Activated CD4-positive, alpha-beta memory T cell treated with anti-CD3 and anti-CD28 coated beads for 36 hours (primary cell): Measurements from ENCODE around the gene ATP6V1B1. TPM values are rescaled to one million over a fixed set of nuclear protein-coding genes. Genes with fewer than 3 reads are reported as not detected.

Experiments
- CTCF ChIA-PET: fragments of 350-600 bp; sonication (Branson Sonifier 250); formaldehyde crosslinking; loops from one replicate; lab custom pipeline; 2021; ENCODE audit warnings: antibody characterized with exemption, inconsistent platforms; lab: Charles Lee
- POLR2A ChIA-PET: fragments of 350-600 bp; sonication (Branson Sonifier 250); formaldehyde crosslinking; loops from one replicate; lab custom pipeline; 2021; ENCODE audit warnings: antibody characterized with exemption; lab: Charles Lee
- DNase-seq: peaks from one replicate; pipeline ENCODE4 v3.0.0-alpha.2; 2020
- H3K27ac Mint-ChIP-seq: one replicate; pipeline ENCODE4 v1.8.0; 2021; ENCODE audit warnings: mixed read lengths
- H3K27me3 Mint-ChIP-seq: one replicate; pipeline ENCODE4 v1.8.0; 2021; ENCODE audit warnings: mixed read lengths
- H3K36me3 Mint-ChIP-seq: one replicate; pipeline ENCODE4 v1.8.0; 2021; ENCODE audit warnings: mixed read lengths
- H3K4me1 Mint-ChIP-seq: one replicate; pipeline ENCODE4 v1.8.0; 2021; ENCODE audit warnings: low read depth, mixed read lengths
- H3K4me3 Mint-ChIP-seq: one replicate; pipeline ENCODE4 v1.8.0; 2021; ENCODE audit warnings: mild to moderate bottlenecking, mixed read lengths
- H3K9me3 Mint-ChIP-seq: one replicate; pipeline ENCODE4 v1.8.0; 2021; ENCODE audit warnings: mixed read lengths
- intact Hi-C: fragments of 100-400 bp; cut with micrococcal nuclease; formaldehyde crosslinking; loops from one replicate; pipeline ENCODE4 v1.15.1; 2023
- total RNA-seq, 2 experiments: library from RNA; stranded (reverse); gene quantifications; one replicate each; pipeline ENCODE4 v1.2.3, GENCODE V29; 2021

The ATP6V1B1 gene
- total RNA-seq, 2 experiments from 2014 or later, result not detected

DNA sequence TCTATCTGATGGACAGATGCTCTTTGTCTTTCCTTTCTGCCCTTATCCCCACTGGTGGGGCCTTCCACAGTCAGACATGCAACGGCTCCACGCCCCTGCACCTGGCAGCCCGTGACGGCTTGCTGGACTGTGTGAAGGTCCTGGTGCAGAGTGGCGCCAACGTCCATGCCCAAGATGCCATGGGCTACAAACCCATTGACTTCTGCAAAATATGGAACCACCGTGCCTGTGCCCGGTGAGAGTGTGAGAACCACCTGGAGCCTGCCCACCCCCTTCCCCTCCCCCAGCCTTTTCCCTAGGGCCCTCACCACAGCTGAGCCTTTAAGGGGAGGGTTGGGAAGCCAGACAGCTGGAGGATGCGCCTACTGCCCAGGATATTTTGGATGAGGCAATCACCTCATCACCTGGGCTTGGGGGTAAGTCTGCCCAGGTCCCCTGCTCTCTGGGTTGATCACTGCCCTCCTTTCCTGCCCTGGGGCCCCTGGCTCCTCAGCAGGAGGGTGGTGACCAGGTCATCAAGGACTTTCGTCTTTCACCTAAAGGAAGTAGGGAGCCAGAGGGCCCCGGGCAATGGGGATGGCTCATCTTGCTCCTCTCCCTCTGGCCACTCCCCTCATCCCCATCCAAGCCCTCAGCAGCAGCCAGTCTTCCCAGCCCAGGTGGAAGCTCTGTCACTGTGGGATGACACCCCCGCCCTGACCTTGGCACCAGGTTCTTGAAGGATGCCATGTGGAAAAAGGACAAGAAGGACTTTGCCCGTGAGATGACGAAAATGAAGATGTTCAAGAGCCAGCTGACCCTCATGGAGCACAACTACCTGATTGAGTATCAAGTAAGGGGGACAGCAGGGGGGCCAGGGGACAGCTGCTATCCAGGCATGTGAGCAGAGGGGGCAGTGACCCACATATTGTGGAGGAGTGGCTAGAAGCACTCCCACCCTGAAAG is 46.4 kb downstream of the ATP6V1B1 start:
- POLR2A ChIA-PET, result interaction anchor here (1.7 kb wide), 1 partner anchor 8 kb away, joined by 4 read pairs; no protein-coding TSS in a partner anchor
- Mint-ChIP-seq H3K36me3 (peaks cover 8% of the 10 kb centered on the region), H3K9me3 (no peaks in the 10 kb centered on the region), H3K4me1 (peaks cover 21% of the 10 kb centered on the region), H3K27ac (no peak overlapping the region), H3K4me3 (no peak overlapping the region), H3K27me3 (no peaks in the 10 kb centered on the region)
- peak; percentile 5 for DNase-seq
- CTCF ChIA-PET, result interaction anchor here (1.4 to 5.0 kb wide), 4 partner anchors 12 to 119 kb away, joined by 3 to 54 read pairs (median 28); partner anchors contain the start of gene TEX261
- intact Hi-C loops, result loop anchor here (10.0 kb wide), 1 partner anchor 687 kb away; the partner anchor contains the start of gene SNRPG

DNA sequence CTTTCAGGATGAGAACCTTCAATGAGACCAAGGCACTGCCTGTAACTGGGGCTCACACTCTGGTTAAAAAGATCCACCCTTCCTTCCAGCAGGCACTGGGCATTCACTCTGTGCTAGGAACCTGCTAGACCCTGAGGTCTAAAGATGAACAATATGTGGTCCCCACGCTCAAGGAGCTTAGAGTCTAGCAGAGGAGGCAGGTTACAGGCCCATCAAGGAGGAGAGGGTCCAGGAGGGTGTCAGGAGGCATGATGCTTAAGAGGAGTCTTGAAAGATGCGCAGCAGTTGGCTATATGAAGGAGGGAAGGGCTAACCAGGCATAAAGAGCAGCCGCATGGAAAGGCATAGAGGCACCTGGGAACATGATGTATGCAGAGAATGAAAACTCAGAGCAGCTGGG is 47.3 kb downstream of the ATP6V1B1 start:
- Mint-ChIP-seq H3K9me3 (no peaks in the 10 kb centered on the region), H3K4me3 (no peak overlapping the region), H3K36me3 (peaks cover 8% of the 10 kb centered on the region), H3K27me3 (no peaks in the 10 kb centered on the region), H3K4me1 (peaks cover 15% of the 10 kb centered on the region), H3K27ac (no peak overlapping the region)
- intact Hi-C loops, result loop anchor here (10.0 kb wide), 1 partner anchor 688 kb away; the partner anchor contains the start of gene SNRPG
- no peak for DNase-seq
- CTCF ChIA-PET, result interaction anchor here (1.4 to 5.0 kb wide), 5 partner anchors 10 to 118 kb away, joined by 3 to 54 read pairs (median 20); partner anchors contain the start of gene TEX261
- POLR2A ChIA-PET, result interaction anchor here (1.7 kb wide), 1 partner anchor 9 kb away, joined by 4 read pairs; no protein-coding TSS in a partner anchor

DNA sequence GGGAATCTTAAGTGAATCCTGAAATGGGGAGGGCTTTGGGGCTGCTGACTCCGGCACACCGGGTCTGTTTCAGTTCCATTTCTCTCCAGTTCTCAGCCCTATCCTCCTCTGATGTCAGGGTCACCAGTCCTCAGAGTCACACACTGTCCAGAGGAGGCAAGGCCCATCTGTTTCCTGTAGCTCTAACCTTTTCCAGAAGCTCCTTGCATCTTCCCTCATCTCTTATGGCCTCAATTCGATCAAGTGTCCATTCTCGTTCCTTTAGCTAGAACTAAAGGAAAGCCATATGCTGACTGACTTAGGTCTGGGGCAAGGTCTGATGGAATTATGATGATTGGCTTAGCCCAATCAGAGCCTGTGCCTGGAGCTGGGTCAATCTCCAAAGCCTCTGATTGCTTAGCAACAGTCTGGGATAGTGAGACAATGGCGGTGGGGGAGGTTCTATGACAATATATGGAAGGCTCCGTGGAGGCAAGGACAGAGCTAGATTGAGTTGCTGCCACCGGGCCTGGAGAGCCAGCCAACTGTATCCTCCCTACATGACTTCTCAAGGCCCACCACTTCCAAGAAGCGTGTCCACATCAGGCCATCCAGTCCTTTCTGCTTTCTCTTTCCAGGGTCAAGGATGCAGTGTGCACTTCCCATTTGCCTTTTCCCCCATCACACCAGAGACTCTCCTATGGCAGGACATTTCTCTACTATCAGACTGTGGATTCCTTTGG is 48.0 kb downstream of the ATP6V1B1 start:
- DNase-seq, result peak; percentile 2
- no peak overlapping the region for H3K4me3 Mint-ChIP-seq

DNA sequence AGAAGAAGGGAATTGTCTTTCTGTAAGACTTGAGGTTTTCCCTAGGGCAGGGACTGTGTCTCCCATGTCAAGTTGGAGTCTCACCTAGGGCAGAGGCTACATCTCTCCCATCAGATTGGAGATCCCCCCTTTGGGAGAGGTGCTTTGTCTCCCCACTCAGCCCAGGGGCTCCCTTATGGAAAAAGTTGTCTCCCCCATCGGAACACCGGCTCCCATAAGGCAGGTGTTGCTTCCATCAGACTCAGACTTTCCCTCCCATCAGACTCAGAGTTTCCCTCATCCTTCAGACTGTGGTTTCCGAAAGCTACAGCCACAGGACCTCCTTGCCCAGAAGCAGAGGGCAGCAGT is 48.5 kb downstream of the ATP6V1B1 start:
- Mint-ChIP-seq H3K36me3 (peaks cover 15% of the 10 kb centered on the region), H3K4me1 (peaks cover 12% of the 10 kb centered on the region), H3K4me3 (no peak overlapping the region), H3K9me3 (no peaks in the 10 kb centered on the region), H3K27me3 (no peaks in the 10 kb centered on the region), H3K27ac (no peak overlapping the region)
- no peak for DNase-seq
- CTCF ChIA-PET, result interaction anchor here (0.9 to 5.0 kb wide), 19 partner anchors 9 to 297 kb away, joined by 3 to 54 read pairs (median 5); partner anchors contain the start of genes MPHOSPH10 and TEX261
- POLR2A ChIA-PET, result interaction anchor here (0.7 to 1.7 kb wide), 3 partner anchors 10 to 243 kb away, joined by 3 to 6 read pairs (median 4); partner anchors contain the start of genes NAGK and PAIP2B
- intact Hi-C loops, result loop anchor here (2.0 to 10.0 kb wide), 2 partner anchors 19 to 689 kb away; partner anchors contain the start of gene SNRPG

More for the DNA sequence above, 48.0 kb downstream of the ATP6V1B1 start:
- H3K36me3 Mint-ChIP-seq, result peaks cover 11% of the 10 kb centered on the region
- H3K4me1 Mint-ChIP-seq, result peaks cover 12% of the 10 kb centered on the region
- ChIA-PET POLR2A (interaction anchor here (1.6 to 1.7 kb wide), 2 partner anchors 9 to 85 kb away, joined by 4 to 6 read pairs; partner anchors contain the start of gene NAGK), CTCF (interaction anchor here (0.9 to 5.0 kb wide), 10 partner anchors 11 to 297 kb away, joined by 3 to 54 read pairs (median 4); partner anchors contain the start of gene TEX261)
- no peaks in the 10 kb centered on the region for H3K27me3 Mint-ChIP-seq
- H3K9me3 Mint-ChIP-seq, result no peaks in the 10 kb centered on the region
- intact Hi-C loops, result loop anchor here (2.0 to 10.0 kb wide), 2 partner anchors 19 to 689 kb away; partner anchors contain the start of gene SNRPG
- H3K27ac Mint-ChIP-seq, result no peak overlapping the region

DNA sequence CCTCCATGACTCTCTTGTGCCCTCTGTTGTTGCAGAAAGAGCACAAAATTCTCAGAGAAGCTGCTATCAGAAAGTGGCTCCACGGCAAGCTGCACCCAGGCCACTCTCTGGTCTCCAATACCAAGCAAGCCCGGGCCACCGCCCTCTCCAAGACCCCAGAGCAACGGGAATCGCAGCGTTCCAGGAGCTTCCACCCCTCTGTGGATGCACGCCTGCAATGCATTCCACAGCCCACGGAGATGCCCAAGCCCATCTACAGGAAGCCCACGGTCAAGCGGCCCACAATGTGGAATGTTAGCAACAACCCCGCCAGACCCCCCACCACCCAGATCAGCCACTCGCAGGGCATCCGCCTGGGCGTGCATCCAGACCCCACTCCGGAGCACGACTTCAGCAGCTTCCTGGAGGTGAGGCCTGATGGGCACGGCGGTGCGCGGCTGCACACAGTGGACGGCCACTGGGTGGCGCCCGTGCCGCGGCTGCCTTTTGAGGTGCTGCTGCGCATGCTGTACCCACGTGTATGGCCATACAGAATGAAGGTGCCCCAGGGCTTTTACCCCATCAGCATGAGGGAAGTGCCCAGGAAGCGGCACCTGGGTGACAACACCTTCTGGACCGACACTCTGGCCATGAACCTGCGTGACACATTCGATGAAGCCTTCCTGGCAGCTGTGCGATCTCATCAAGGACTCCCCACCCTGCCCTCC is 49.0 kb downstream of the ATP6V1B1 start:
- Mint-ChIP-seq H3K9me3 (no peaks in the 10 kb centered on the region), H3K27me3 (no peaks in the 10 kb centered on the region), H3K27ac (no peak overlapping the region), H3K4me1 (peaks cover 12% of the 10 kb centered on the region), H3K36me3 (peaks cover 15% of the 10 kb centered on the region), H3K4me3 (no peak overlapping the region)
- ChIA-PET CTCF (interaction anchor here (0.6 to 5.0 kb wide), 20 partner anchors 9 to 347 kb away, joined by 3 to 54 read pairs (median 5); partner anchors contain the start of genes MPHOSPH10, TEX261 and ZNF638), POLR2A (interaction anchor here (0.7 to 1.6 kb wide), 2 partner anchors 84 to 242 kb away, joined by 3 to 6 read pairs; partner anchors contain the start of genes NAGK and PAIP2B)
- peak; percentile 87 for DNase-seq
- intact Hi-C loops, result loop anchor here (1.0 to 10.0 kb wide), 4 partner anchors 11 to 690 kb away; partner anchors contain the start of gene SNRPG

DNA sequence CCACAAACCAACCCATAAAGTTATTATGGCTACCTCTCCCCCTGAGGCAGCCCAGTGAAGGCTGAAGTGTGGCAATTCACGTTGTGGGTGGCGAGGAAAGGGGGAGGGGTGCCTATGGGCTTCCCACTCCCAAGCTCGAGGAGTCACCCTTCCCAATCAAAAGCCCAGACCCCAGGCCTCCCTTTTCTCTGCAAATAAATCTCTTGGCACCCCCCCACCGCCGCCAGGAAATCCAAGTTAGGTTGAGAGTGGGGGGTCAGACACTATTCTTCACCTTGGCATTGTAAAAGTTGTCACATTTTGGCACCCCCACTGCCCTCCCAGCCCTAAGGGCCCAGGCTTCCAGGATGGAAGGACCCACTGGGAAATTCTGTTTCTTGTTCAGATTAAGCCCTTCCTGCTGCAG is 49.6 kb downstream of the ATP6V1B1 start:
- CTCF ChIA-PET, result interaction anchor here (0.6 to 5.0 kb wide), 16 partner anchors 9 to 346 kb away, joined by 3 to 54 read pairs (median 6); partner anchors contain the start of genes MPHOSPH10, TEX261 and ZNF638
- H3K27me3 Mint-ChIP-seq, result no peaks in the 10 kb centered on the region
- H3K4me3 Mint-ChIP-seq, result no peak overlapping the region
- H3K9me3 Mint-ChIP-seq, result no peaks in the 10 kb centered on the region
- intact Hi-C loops, result loop anchor here (1.0 to 10.0 kb wide), 4 partner anchors 10 to 690 kb away; partner anchors contain the start of gene SNRPG
- no peak overlapping the region for H3K27ac Mint-ChIP-seq
- peaks cover 12% of the 10 kb centered on the region for H3K4me1 Mint-ChIP-seq
- DNase-seq, result no peak
- POLR2A ChIA-PET, result interaction anchor here (1.6 to 1.7 kb wide), 2 partner anchors 75 to 83 kb away, joined by 3 to 6 read pairs; partner anchors contain the start of gene NAGK
- H3K36me3 Mint-ChIP-seq, result peaks cover 15% of the 10 kb centered on the region

DNA sequence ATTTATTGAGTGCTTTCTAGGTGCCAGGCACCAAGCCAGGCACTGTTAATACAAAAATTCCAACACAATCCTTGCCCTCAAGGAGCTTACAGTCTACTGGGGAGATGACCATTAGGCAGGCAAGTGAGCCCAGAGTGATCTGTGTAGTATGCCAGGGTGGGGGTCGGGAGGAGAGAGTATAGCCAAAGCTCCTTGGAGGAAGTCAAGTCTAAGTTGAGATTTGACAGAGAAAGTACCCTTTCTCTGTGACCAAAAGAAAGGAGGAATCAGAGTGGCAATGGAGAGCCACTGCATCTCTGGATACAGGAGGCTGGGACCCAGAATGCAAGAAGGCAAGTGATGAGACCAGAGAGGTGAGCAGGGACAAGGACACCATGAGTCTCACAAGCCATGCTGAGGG is 50.3 kb downstream of the ATP6V1B1 start:
- H3K27me3 Mint-ChIP-seq, result no peaks in the 10 kb centered on the region
- no peak overlapping the region for H3K27ac Mint-ChIP-seq
- ChIA-PET CTCF (interaction anchor here (1.8 to 4.8 kb wide), 7 partner anchors 8 to 38 kb away, joined by 5 to 53 read pairs (median 10); partner anchors contain the start of gene TEX261), POLR2A (interaction anchor here (1.7 kb wide), 1 partner anchor 74 kb away, joined by 3 read pairs; no protein-coding TSS in a partner anchor)
- no peaks in the 10 kb centered on the region for H3K9me3 Mint-ChIP-seq
- peaks cover 15% of the 10 kb centered on the region for H3K36me3 Mint-ChIP-seq
- peaks cover 12% of the 10 kb centered on the region for H3K4me1 Mint-ChIP-seq
- H3K4me3 Mint-ChIP-seq, result no peak overlapping the region
- DNase-seq, result no peak
- intact Hi-C loops, result loop anchor here (1.0 to 10.0 kb wide), 4 partner anchors 9 to 691 kb away; partner anchors contain the start of gene SNRPG

DNA sequence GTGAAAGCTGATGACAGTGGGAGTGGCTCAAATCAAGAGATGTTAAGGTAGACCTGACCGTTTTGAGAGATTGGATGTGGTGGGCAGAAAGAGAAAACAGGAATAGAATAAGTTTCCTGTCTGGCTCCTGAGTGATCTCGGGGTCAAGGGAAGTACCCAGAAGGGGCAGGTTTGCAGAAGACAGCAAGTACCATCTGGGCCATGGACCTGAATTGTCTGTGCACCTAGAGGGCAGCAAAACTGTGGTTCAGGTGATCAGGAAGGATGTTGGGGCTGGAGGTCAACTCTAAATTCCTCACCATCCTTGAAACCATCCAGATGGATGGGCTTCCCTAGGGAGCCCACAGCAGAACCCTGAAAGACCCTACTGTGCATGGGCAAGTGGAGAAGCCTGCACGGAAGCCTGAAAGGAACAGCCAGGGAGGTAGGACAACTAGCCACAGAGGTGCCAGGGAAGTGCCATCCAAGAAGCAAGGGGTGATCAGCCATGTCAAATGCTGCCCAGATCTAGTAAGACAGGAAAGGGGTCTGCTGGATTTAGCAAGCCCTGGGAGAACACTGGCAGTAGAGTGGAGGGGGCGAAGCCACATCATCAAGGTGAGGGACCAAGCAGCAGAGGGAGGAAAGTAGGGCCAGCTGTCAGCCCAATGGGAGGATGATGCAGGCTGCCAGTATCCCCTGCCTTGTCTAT is 50.9 kb downstream of the ATP6V1B1 start:
- Mint-ChIP-seq H3K4me3 (no peak overlapping the region), H3K27ac (no peak overlapping the region), H3K36me3 (peaks cover 15% of the 10 kb centered on the region), H3K9me3 (no peaks in the 10 kb centered on the region), H3K27me3 (no peaks in the 10 kb centered on the region), H3K4me1 (peaks cover 17% of the 10 kb centered on the region)
- CTCF ChIA-PET, result interaction anchor here (1.3 to 4.8 kb wide), 4 partner anchors 9 to 39 kb away, joined by 6 to 53 read pairs (median 8); partner anchors contain the start of gene ANKRD53
- intact Hi-C loops, result loop anchor here (10.0 kb wide), 1 partner anchor 692 kb away; the partner anchor contains the start of gene SNRPG
- POLR2A ChIA-PET, result interaction anchor here (1.7 kb wide), 1 partner anchor 74 kb away, joined by 3 read pairs; no protein-coding TSS in a partner anchor
- DNase-seq, result peak; percentile 4

DNA sequence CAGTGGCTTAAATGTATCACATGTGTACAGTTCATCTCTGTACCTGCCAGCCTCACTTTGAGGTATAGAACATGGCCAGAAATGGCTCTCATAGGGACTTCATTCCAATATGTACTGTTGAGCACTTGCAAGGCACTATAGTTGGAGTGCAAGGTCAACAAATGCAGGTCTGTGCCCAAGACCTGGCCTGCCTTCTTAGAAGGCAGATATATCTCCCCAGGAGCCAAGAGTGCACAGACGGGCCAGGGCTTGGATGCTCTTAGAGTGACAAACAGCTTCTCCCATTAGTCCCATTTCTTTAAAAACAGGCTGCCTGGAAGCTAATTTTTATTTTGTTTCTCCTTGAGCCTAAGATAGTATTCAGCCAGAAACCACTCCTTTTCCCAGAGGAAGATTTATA is 51.7 kb downstream of the ATP6V1B1 start:
- ChIA-PET CTCF (interaction anchor here (1.3 to 1.8 kb wide), 2 partner anchors 9 to 23 kb away, joined by 6 read pairs; partner anchors contain the start of gene ANKRD53), POLR2A (interaction anchor here (0.6 kb wide), 1 partner anchor 1386 kb away, joined by 7 read pairs; no protein-coding TSS in a partner anchor)
- peaks cover 23% of the 10 kb centered on the region for H3K4me1 Mint-ChIP-seq
- H3K9me3 Mint-ChIP-seq, result no peaks in the 10 kb centered on the region
- intact Hi-C loops, result loop anchor here (10.0 kb wide), 1 partner anchor 693 kb away; the partner anchor contains the start of gene SNRPG
- peaks cover 17% of the 10 kb centered on the region for H3K36me3 Mint-ChIP-seq
- H3K4me3 Mint-ChIP-seq, result no peak overlapping the region
- H3K27me3 Mint-ChIP-seq, result no peaks in the 10 kb centered on the region
- no peak overlapping the region for H3K27ac Mint-ChIP-seq
- DNase-seq, result peak; percentile 5
